IPS-18a (cell line): ENCODE results near the gene RIC8B.

Source experiments
- H3K27ac ChIP-seq: one replicate; pipeline ENCODE4 v1.5.1; 2013; ENCODE audit warnings: low read length
- H3K27me3 ChIP-seq: one replicate; pipeline ENCODE4 v1.6.1; 2013; ENCODE audit warnings: mild to moderate bottlenecking, low read length; ENCODE audit not compliant: control insufficient read depth, insufficient read depth
- H3K36me3 ChIP-seq: one replicate; pipeline ENCODE4 v1.6.1; 2013; ENCODE audit warnings: low read depth, low read length; ENCODE audit not compliant: control insufficient read depth
- H3K4me1 ChIP-seq: one replicate; pipeline ENCODE4 v1.6.1; 2013; ENCODE audit warnings: low read depth, low read length; ENCODE audit not compliant: control insufficient read depth
- H3K4me3 ChIP-seq: one replicate; pipeline ENCODE4 v1.5.1; 2013; ENCODE audit warnings: low read length
- H3K9ac ChIP-seq: one replicate; pipeline ENCODE4 v1.6.1; 2013; ENCODE audit warnings: mild to moderate bottlenecking, low read length, moderate library complexity
- H3K9me3 ChIP-seq: one replicate; pipeline ENCODE4 v1.6.1; 2013; ENCODE audit warnings: low read depth, low read length; ENCODE audit not compliant: control insufficient read depth

RIC8B gene

GRCh38 chr12:106741247-106741646 lies 33.2 kb upstream of the RIC8B start:
- H3K36me3 ChIP-seq = no peaks in the 10 kb centered on the region
- no peak overlapping the region for H3K27ac ChIP-seq

DNA sequence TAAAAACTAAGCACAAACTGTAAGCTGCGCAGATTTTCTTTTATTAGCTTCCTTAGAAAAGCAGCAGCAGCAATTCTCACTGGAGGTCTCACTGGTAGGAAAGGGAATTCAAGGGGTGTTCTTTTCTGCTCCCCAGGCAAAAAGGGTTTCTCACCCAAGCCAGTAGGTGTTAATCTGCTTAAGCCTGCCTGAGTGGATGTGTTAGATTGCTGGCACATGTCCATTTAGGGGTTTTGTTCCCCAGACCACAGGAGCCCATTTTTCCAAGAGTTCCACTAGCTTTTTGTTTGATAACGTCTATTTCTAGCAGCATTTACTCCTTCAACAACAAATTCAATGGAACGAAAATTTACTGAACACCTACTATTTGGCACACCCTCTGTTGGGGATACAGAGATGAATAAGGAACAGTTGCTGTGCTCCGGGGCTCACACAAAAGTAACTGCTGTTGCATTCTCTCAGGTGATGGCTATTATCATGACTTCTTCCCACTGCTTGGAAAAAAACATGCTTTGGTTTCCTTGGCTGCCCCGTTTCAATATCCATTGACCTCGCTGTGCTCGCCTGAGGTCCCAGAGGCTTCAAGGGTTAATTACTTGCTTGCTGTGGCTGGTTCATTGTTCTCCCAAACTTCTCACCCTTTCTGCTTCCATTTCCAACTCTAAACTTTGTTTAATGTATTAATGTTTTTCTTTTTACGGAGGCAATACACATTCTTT lies 31.1 kb upstream of the RIC8B start:
- H3K4me3 ChIP-seq = no peak overlapping the region
- H3K27me3 ChIP-seq = no peaks in the 10 kb centered on the region
- no peaks in the 10 kb centered on the region for H3K36me3 ChIP-seq
- peaks cover 38% of the 10 kb centered on the region for H3K4me1 ChIP-seq
- no peaks in the 10 kb centered on the region for H3K9me3 ChIP-seq
- no peak overlapping the region for H3K27ac ChIP-seq
- no peak overlapping the region for H3K9ac ChIP-seq

More at GRCh38 chr12:106741247-106741646, 33.2 kb upstream of the RIC8B start:
- no peaks in the 10 kb centered on the region for H3K9me3 ChIP-seq
- H3K9ac ChIP-seq = no peak overlapping the region
- H3K27me3 ChIP-seq = no peaks in the 10 kb centered on the region
- H3K4me1 ChIP-seq = peaks cover 34% of the 10 kb centered on the region
- H3K4me3 ChIP-seq = no peak overlapping the region

GRCh38 chr12:106744600-106744999 lies 29.9 kb upstream of the RIC8B start:
- H3K4me1 ChIP-seq = peaks cover 37% of the 10 kb centered on the region
- H3K4me3 ChIP-seq = no peak overlapping the region
- H3K9ac ChIP-seq = no peak overlapping the region
- no peaks in the 10 kb centered on the region for H3K36me3 ChIP-seq
- H3K27ac ChIP-seq = no peak overlapping the region
- no peaks in the 10 kb centered on the region for H3K9me3 ChIP-seq
- no peaks in the 10 kb centered on the region for H3K27me3 ChIP-seq

DNA sequence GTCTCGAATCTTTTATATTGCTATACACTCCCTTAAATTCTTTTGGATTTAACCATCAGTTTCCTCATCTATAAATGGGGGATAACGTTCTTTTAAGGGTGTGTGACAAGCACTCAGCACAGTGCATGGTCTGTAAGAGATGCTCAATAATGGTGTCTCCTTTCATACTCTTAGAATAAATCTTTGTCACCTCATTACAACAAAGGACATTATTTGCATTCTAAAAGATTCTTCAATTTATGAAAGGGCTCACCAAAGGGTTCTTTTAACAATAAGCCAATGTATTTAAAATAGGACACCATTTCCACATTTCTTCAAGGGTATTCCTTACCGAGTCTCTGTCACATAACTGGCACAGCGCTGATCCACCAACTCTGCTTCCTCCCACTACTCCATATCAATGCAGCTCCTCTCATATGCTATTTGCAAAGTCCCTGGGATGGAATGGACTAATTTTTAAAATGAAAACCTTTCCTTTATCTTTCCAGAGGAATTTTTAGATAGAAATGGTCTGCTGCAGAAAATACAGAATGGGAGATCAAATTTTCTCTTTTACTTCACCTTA lies 29.2 kb upstream of the RIC8B start:
- no peak overlapping the region for H3K4me3 ChIP-seq
- no peaks in the 10 kb centered on the region for H3K9me3 ChIP-seq
- H3K4me1 ChIP-seq = peaks cover 30% of the 10 kb centered on the region
- H3K27ac ChIP-seq = no peak overlapping the region
- no peaks in the 10 kb centered on the region for H3K27me3 ChIP-seq
- H3K36me3 ChIP-seq = no peaks in the 10 kb centered on the region
- H3K9ac ChIP-seq = no peak overlapping the region

DNA sequence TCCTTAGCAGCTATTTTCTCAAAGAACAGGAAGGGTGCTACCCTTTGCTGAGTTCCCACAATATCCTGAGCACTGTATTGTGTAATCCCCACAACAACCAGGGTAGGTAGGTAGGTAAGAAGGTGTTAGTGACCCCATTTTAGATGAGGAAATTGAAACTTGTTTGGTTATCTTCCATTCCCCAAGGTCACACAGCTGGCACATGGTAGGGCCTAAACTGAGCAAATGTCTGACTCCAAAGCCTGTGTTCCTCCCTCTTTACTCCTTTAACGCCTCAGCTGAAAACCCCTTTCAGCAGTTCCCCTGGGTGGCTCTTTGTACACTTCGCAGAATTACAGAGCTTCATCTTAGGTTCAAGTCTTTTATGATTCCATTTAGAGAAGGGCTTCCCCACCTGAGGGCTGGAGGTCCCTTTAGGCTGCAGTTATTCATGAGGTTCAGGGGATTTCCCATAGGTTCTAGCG lies 26.5 kb upstream of the RIC8B start:
- no peak overlapping the region for H3K9ac ChIP-seq
- H3K27me3 ChIP-seq = no peaks in the 10 kb centered on the region
- no peaks in the 10 kb centered on the region for H3K36me3 ChIP-seq
- no peak overlapping the region for H3K4me3 ChIP-seq
- H3K9me3 ChIP-seq = no peaks in the 10 kb centered on the region
- H3K27ac ChIP-seq = no peak overlapping the region
- peaks cover 21% of the 10 kb centered on the region for H3K4me1 ChIP-seq

- H3K4me1 ChIP-seq = peaks cover 4% of the 10 kb centered on the region
- no peaks in the 10 kb centered on the region for H3K9me3 ChIP-seq
- no peak overlapping the region for H3K4me3 ChIP-seq
- no peaks in the 10 kb centered on the region for H3K27me3 ChIP-seq
- no peak overlapping the region for H3K27ac ChIP-seq
- H3K9ac ChIP-seq = no peak overlapping the region
- H3K36me3 ChIP-seq = no peaks in the 10 kb centered on the region
Measured at GRCh38 chr12:106750524-106750923, 24.0 kb upstream of the RIC8B start.

DNA sequence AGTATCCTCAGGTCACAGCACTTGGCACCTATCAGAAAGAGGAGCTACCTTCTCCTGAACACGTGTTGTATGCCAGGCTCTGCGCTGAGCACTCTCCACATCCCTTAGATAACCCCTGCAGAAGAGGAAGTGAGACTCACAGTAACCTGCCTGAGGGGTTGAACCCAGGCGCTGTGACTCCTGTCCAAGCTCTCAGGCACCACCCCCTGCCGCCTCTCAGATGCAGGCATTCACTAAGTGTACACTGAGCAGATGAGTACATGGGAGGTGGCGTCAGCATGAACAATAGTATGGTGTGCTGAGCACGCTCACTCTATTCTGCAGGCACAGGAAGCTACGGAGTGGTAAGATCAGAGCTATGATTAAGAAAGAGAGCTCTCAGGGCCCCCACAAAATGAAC lies 21.0 kb upstream of the RIC8B start:
- Histone ChIP-seq H3K27ac (no peak overlapping the region), H3K4me1 (no peaks in the 10 kb centered on the region)

DNA sequence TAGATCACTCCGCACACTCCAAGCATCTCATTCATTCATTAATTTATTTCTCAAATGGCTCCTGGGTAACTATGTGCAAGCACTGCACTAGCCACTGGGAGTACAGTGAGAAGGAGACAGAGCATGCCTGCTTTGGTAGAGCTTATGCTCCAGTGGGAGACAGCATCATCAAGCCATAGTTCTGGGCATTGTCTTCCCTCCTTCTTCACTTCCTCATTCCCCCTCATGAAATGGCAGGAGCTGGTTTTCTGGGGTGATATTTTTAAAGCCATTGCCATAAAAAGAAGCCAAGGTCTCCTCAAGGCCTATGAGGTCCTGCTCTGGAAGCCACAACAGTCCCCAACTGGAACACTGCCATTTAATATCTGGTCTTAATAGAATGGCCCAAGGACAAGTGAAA lies 20.2 kb upstream of the RIC8B start:
- Histone ChIP-seq H3K27ac (no peak overlapping the region), H3K36me3 (no peaks in the 10 kb centered on the region), H3K9me3 (no peaks in the 10 kb centered on the region), H3K4me3 (no peak overlapping the region), H3K4me1 (peaks cover 3% of the 10 kb centered on the region), H3K27me3 (no peaks in the 10 kb centered on the region), H3K9ac (no peak overlapping the region)

More for the DNA sequence above, 21.0 kb upstream of the RIC8B start:
- Histone ChIP-seq H3K27me3 (no peaks in the 10 kb centered on the region), H3K4me3 (no peak overlapping the region), H3K36me3 (no peaks in the 10 kb centered on the region), H3K9me3 (no peaks in the 10 kb centered on the region), H3K9ac (no peak overlapping the region)

GRCh38 chr12:106757623-106758348 lies 16.7 kb upstream of the RIC8B start:
- Histone ChIP-seq H3K27ac (no peak overlapping the region), H3K9ac (no peak overlapping the region)

GRCh38 chr12:106758349-106759110 lies 16.0 kb upstream of the RIC8B start:
- H3K9ac ChIP-seq = no peak overlapping the region
- peaks cover 20% of the 10 kb centered on the region for H3K4me1 ChIP-seq

More at GRCh38 chr12:106757623-106758348, 16.7 kb upstream of the RIC8B start:
- Histone ChIP-seq H3K36me3 (no peaks in the 10 kb centered on the region), H3K9me3 (no peaks in the 10 kb centered on the region), H3K4me1 (peaks cover 20% of the 10 kb centered on the region), H3K27me3 (no peaks in the 10 kb centered on the region), H3K4me3 (no peak overlapping the region)

GRCh38 chr12:106759526-106760183 lies 14.8 kb upstream of the RIC8B start:
- Histone ChIP-seq H3K9me3 (no peaks in the 10 kb centered on the region), H3K27me3 (no peaks in the 10 kb centered on the region), H3K27ac (peak overlapping the region; percentile 7), H3K4me1 (peaks cover 30% of the 10 kb centered on the region), H3K4me3 (peak overlapping the region; percentile 10), H3K36me3 (no peaks in the 10 kb centered on the region), H3K9ac (no peak overlapping the region)

More at GRCh38 chr12:106758349-106759110, 16.0 kb upstream of the RIC8B start:
- Histone ChIP-seq H3K36me3 (no peaks in the 10 kb centered on the region), H3K4me3 (no peak overlapping the region), H3K27me3 (no peaks in the 10 kb centered on the region), H3K9me3 (no peaks in the 10 kb centered on the region), H3K27ac (no peak overlapping the region)
